GM19025 (cell line): Measurements from ENCODE around the gene SMCO4.
"Not testable (repeated sequence)": the region's sequence is repeated elsewhere in the genome, so short reads cannot be mapped to it uniquely, and the experiment has no call there.

Experiments
- ATAC-seq: cut with Tn5 transposase; IDR thresholded peaks from one replicate; pipeline ENCODE4 v1.9.1; 2021; ENCODE audit warnings: mild to moderate bottlenecking, low read depth, moderate library complexity; ENCODE audit not compliant: unreplicated experiment

Gene SMCO4

DNA sequence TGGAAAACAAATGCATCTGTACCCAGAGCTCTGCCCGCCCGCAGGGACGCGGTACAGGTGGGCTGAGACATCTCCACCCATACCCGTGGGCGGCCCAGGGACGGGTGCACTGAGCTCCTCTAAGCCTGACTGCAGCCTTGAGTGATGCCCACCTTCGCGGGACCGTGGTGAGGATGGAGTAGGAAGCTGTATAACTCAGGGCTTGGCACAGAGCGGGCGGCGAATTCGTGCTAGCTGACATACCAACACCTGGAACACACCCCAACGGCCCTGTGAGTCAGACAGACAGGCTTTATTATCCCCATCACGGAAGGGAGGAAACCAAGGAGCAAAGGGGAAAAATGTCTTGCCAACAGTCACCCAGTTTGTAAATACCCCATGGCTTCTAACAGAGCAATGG lies 61.9 kb downstream of the SMCO4 start:
- no peak for ATAC-seq

DNA sequence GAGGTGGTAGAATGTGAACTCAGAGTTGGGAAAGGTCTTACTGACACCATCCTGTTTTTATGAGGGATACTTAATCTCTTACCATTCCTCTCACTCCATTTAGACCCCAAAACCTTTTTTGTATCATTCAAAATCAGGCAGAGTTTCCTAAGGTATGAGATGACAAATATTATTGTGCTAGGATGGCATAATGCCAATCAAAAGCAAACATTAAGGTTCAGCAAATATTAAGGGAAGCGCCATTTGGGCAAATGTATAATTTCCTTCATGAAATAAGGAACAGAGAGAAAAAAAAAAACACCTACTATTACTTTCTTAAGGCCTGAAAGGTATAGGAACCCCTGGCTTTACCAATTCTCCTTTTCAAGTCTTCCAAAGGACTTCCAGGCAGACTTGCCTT lies 62.4 kb downstream of the SMCO4 start:
- no peak for ATAC-seq

DNA sequence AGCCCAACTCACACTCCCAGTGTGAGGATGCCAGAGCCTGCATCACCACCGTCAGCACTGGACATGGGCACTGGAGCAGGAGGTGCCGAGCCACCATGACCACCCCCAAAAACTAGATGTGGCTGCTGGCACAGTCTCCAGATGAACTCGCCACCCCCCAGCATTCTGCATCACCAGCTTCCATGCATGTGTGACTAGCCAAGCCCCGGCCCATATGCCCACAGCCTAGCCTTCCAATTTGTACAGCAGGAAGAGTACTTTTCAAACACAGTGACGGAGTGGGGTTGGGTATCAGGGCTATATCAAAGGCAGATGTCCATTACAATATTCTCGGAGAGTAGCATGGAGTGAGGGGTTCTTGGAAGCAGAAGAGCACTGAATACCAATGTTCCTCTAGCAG lies 62.9 kb downstream of the SMCO4 start:
- ATAC-seq = no peak

- no peak for ATAC-seq
Measured at GRCh38 chr11:93478841-93479240, 64.3 kb downstream of the SMCO4 start.

- ATAC-seq = no peak
Measured at GRCh38 chr11:93477684-93478234, 65.4 kb downstream of the SMCO4 start.

DNA sequence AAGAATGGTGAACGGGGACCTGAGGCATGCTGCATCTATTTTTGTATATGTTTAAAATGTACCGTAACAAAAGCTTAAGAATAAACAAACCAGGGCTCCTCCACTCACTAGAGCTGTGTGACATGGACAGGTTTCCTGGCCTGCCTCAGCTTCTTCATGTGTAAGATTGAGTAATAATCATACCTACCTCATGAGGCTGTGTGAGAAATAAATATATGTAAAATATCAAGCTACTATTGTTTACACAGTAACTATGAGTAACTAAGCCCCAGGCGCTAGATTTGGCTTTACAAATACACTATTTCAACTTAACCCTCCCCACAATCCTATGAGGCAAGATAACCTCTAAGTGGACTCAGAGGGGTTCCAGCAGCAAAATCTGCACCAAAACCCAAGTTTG lies 66.4 kb downstream of the SMCO4 start:
- no peak for ATAC-seq

GRCh38 chr11:93474123-93474522 lies 69.1 kb downstream of the SMCO4 start:
- no peak for ATAC-seq

- no peak for ATAC-seq
Measured at GRCh38 chr11:93468290-93468689, 74.9 kb downstream of the SMCO4 start.

- no peak for ATAC-seq
Measured at GRCh38 chr11:93467054-93467453, 76.1 kb downstream of the SMCO4 start.

DNA sequence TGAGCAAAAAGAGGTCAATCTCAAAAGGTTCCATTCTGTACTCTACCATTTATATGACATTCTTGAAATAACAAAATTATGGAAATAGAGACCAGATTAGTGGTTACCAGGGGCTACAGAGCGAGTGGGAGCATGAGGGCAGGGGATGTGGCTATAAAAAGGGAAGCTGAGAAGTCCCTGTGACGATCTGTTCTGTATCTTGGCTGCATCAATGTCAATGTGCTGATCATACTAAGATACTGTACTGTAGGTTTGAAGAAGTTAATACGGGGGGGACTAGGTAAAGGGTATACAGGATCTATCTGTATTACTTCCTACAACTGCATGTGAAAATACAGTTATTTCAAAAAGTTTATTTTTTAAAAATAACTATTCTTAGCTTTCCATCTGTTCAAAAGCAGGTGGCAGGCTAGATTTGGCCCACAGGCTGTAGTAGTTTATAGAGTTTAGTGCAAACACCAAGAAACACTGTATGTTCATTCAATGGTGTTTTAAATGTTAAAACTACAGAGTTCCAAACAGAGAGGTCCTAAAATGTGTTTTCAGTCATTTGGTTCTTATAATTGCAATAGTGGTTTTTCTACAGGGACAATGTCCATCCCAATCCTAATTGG lies 78.2 kb downstream of the SMCO4 start:
- ATAC-seq = no peak

- not testable (repeated sequence) for ATAC-seq
Measured at GRCh38 chr11:93463666-93464065, 79.5 kb downstream of the SMCO4 start.

GRCh38 chr11:93458286-93458685 lies 84.9 kb downstream of the SMCO4 start:
- ATAC-seq = no peak

DNA sequence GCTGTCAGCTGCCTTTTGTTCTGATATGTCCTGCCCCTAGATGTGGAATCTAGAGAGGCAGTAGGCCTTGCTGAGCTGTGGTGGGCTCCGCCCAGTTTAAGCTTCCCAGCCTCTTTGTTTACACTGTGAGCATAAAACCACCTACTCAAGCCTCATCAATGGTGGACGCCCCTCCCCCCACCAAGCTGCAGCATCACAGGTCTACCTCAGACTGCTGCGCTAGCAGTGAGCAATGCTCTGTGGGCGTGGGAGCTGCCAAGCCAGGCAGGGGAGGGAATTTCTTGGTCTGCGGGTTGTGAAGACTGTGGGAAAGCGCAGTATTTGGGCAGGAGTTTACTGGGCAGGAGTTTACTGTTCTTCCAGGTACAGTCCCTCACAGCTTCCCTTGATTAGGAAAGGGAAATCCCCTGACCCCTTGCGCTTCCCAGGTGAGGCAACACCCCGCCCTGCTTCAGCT lies 98.5 kb downstream of the SMCO4 start:
- ATAC-seq = no peak

GRCh38 chr11:93443232-93443631 lies 100.0 kb downstream of the SMCO4 start:
- not testable (repeated sequence) for ATAC-seq

DNA sequence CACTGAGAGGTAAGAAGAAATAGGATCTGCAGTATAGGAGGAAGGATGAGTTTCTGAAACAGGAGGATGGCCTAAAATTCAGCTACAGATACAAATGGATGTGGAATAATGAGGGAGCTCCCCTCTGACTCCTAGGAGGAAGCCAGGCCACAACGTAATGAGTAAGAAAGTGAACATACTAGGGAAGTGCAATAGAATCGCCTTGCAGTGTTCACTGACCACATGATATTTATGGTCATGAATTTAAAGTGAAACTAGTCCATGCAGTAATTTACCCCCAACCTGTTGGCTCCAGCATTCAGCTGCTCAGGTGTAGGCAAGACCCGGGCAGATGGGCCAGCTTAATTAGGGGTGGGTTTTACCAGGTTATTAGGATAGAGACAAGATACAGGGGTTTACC lies 110.9 kb downstream of the SMCO4 start:
- no peak for ATAC-seq
